Left ventricle myocardium inferior (tissue), 1 donor: Measurements from ENCODE around the gene RNF180. TPM values are rescaled to one million over a fixed set of nuclear protein-coding genes. Genes with fewer than 3 reads are reported as not detected.

Experiments
- DNase-seq: peaks from one replicate; pipeline ENCODE4 v3.0.0-alpha.2; 2020
- H3K27ac ChIP-seq: fragments of 200-600 bp; replicated peaks from 2 replicates; pipeline ENCODE4 v1.8.0; 2021
- H3K27me3 ChIP-seq: fragments of 200-600 bp; 2 replicates; pipeline ENCODE4 v1.8.0; 2021; ENCODE audit warnings: low read depth
- H3K36me3 ChIP-seq: fragments of 200-600 bp; 2 replicates; pipeline ENCODE4 v1.8.0; 2021
- H3K4me1 ChIP-seq: fragments of 200-600 bp; 2 replicates; pipeline ENCODE4 v1.8.0; 2021
- H3K4me3 ChIP-seq: fragments of 200-600 bp; 2 replicates; pipeline ENCODE4 v1.8.0; 2021; ENCODE audit warnings: mild to moderate bottlenecking, moderate library complexity
- H3K9me3 ChIP-seq: fragments of 200-600 bp; replicated peaks from 2 replicates; pipeline ENCODE4 v1.8.0; 2021
- intact Hi-C: fragments of 100-400 bp; cut with micrococcal nuclease; formaldehyde crosslinking; loops from one replicate; pipeline ENCODE4 v1.11.0; 2022
- total RNA-seq: library from RNA; stranded (reverse); fragmentation: NEBNext Ultra II Directional; extraction: Animal tissue kit (Norgen Biotek cat#: 25700); gene quantifications from one replicate; pipeline ENCODE4 v1.2.1, GENCODE V29; 2021
- TF ChIP-seq, protein P1 (sequence below): fragments of 200-600 bp; IDR thresholded peaks from 2 replicates; pipeline ENCODE4 v1.8.0; 2021; ENCODE audit warnings: antibody characterized with exemption, mild to moderate bottlenecking, borderline replicate concordance
- donor health status: DM: no; HTN: yes; CAD: no; lungs with severe emphysema.

Gene RNF180
- total RNA-seq, 1 donor from 2014 or later, result 12.9 TPM

DNA sequence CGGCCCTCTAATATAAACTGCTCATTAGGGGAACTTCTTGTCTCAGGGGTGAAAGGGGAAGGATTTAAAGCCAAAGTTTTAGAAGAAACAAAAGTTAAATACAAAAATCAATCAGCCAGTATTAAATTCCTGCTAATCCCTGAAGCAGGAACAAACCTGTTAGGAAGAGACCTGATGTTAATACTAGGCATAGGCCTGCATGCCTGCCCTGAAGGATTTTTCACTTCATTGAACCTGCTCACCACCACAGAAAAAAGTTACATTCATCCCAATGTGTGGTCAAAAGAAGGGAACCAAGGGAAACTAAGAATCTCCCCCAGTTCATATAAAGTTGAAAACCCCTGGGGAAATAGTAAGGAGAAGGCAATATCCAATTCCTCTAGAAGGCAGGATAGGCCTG, 9.4 kb upstream of the RNF180 start:
- Histone ChIP-seq H3K27ac (no peak overlapping the region), H3K4me3 (no peak overlapping the region), H3K27me3 (no peaks in the 10 kb centered on the region), H3K4me1 (no peaks in the 10 kb centered on the region), H3K36me3 (no peaks in the 10 kb centered on the region), H3K9me3 (peaks cover 7% of the 10 kb centered on the region)
- intact Hi-C loops, result no loop called here
- DNase-seq, result no peak
- TF ChIP-seq, protein P1, sequence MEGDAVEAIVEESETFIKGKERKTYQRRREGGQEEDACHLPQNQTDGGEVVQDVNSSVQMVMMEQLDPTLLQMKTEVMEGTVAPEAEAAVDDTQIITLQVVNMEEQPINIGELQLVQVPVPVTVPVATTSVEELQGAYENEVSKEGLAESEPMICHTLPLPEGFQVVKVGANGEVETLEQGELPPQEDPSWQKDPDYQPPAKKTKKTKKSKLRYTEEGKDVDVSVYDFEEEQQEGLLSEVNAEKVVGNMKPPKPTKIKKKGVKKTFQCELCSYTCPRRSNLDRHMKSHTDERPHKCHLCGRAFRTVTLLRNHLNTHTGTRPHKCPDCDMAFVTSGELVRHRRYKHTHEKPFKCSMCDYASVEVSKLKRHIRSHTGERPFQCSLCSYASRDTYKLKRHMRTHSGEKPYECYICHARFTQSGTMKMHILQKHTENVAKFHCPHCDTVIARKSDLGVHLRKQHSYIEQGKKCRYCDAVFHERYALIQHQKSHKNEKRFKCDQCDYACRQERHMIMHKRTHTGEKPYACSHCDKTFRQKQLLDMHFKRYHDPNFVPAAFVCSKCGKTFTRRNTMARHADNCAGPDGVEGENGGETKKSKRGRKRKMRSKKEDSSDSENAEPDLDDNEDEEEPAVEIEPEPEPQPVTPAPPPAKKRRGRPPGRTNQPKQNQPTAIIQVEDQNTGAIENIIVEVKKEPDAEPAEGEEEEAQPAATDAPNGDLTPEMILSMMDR, result no peak

DNA sequence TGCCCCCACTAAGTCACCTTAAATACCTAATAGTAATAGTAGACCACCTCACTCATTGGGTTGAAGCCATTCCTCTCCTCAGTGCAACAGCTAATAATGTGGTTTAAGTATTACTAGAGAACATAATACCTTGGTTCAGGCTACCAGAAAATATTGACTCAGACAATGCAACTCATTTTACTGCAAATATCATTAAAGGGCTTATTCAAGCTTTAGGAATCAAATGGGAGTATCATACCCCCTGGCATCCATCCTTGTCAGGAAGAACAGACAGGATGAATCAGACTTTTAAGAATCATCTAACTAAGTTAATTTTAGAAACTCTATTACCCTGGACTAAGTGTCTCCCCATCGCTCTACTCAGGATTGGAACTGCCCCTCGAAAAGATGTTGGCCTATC, 6.8 kb upstream of the RNF180 start:
- intact Hi-C loops, result no loop called here
- Histone ChIP-seq H3K4me3 (no peak overlapping the region), H3K27me3 (no peaks in the 10 kb centered on the region), H3K4me1 (no peaks in the 10 kb centered on the region), H3K27ac (no peak overlapping the region), H3K36me3 (no peaks in the 10 kb centered on the region), H3K9me3 (peaks cover 2% of the 10 kb centered on the region)
- TF ChIP-seq, protein P1, result no peak
- no peak for DNase-seq

DNA sequence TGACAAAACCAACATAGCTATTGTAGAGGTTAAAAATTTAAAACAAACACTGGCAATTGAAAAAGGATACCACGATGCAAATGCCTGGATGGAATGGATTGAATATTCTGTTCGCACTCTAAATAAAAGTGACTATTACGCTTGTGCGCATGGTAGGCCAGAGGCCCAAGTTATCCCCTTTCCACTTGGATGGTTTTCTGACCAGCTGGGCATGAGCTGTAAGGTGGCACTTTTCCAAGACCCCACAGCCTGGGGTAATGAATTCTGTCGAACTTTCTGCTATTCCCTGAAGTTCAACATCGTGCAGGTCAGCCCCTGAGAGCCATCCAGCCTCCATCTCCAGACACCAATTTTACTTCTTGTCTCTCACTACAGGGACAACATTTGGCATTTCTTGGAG, 5.4 kb upstream of the RNF180 start:
- Histone ChIP-seq H3K4me3 (no peak overlapping the region), H3K36me3 (no peaks in the 10 kb centered on the region), H3K27ac (no peak overlapping the region), H3K4me1 (peaks cover 12% of the 10 kb centered on the region), H3K27me3 (no peaks in the 10 kb centered on the region), H3K9me3 (no peaks in the 10 kb centered on the region)
- TF ChIP-seq, protein P1, result no peak
- DNase-seq, result no peak
- intact Hi-C loops, result no loop called here

DNA sequence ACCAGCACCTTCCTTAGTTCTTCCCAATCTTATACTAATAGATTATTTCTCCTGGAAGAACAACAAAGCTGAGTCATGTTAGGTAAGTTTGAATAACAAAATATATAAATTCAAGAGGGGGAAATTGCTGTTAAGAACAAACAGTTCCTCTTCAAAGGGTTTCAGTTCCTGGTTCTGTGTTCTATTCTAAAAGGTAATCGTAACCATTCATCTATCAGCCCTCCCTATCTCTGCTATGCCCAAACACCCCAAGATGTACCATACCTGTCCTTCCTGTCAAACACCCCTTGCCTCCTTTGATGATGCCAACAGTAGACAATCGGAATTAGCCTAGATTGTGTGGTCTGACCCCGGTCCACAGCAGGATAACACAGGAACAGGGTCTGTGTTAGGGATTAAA, 4.2 kb upstream of the RNF180 start:
- DNase-seq, result no peak
- Histone ChIP-seq H3K4me1 (peaks cover 20% of the 10 kb centered on the region), H3K9me3 (no peaks in the 10 kb centered on the region), H3K27me3 (no peaks in the 10 kb centered on the region), H3K36me3 (no peaks in the 10 kb centered on the region), H3K4me3 (no peak overlapping the region), H3K27ac (no peak overlapping the region)
- TF ChIP-seq, protein P1, result no peak
- intact Hi-C loops, result no loop called here

DNA sequence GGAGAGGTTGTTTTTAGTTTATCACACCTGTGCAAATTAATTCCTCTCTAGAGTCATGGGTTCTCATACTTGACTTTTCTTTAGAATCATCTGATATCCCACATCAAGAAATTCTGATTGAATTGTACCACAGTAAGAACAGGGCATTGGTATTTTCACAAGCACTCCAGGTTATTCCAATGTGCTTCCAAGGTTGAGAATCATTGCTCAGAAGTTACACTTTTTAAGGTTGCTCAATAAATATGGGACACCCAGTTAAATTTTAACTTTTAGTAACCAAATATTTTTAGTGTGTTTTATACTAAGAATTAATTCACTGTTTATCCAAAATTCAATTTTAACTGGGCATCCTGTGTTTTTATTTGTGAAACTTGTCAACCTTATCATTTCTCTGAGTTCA, 2.5 kb upstream of the RNF180 start:
- Histone ChIP-seq H3K4me1 (peaks cover 35% of the 10 kb centered on the region), H3K27me3 (no peaks in the 10 kb centered on the region), H3K4me3 (no peak overlapping the region), H3K36me3 (no peaks in the 10 kb centered on the region), H3K9me3 (no peaks in the 10 kb centered on the region), H3K27ac (no peak overlapping the region)
- TF ChIP-seq, protein P1, result no peak
- DNase-seq, result no peak
- intact Hi-C loops, result no loop called here

DNA sequence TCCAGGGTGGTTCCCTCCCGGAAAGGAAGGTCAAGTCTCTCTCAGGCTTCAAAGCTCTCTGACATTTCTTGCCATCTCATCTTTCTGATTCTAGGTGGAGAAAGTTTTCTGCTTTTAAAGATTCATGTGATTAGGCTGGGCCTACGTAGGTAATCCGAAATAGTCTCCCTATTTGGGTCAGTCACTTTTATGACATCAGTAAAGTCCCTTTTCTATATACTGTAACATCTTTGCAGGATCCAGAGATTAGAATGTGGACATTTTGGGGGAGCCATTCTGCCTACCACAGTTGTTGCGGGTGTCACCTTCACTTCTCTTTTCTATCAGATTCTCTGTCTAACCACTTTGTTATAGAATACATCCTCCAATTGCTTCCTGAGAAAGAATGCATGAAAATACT, 1.9 kb upstream of the RNF180 start:
- H3K4me3 ChIP-seq, result no peak overlapping the region
- H3K27me3 ChIP-seq, result no peaks in the 10 kb centered on the region
- peak overlapping the region; percentile 88 for H3K27ac ChIP-seq
- no peaks in the 10 kb centered on the region for H3K9me3 ChIP-seq
- no peak for DNase-seq
- H3K4me1 ChIP-seq, result peaks cover 41% of the 10 kb centered on the region
- H3K36me3 ChIP-seq, result no peaks in the 10 kb centered on the region
- TF ChIP-seq, protein P1, result no peak
- intact Hi-C loops, result no loop called here
